ENCODE results near the gene ATG4D.

Gene ATG4D

GRCh38 chr19:10517361-10517759 is 26.3 kb upstream of the ATG4D start, which contains the start of gene S1PR5:
Gene S1PR5 (minus strand): TSS chr19:10517447. CDS start chr19:10515011, 2,436 bp downstream.
- H3K79me2 ChIP-seq (ENCODE audit: insufficient read depth, low read length) = no peaks in the 10 kb centered on the region
- H3K4me3 ChIP-seq (ENCODE audit: insufficient read depth, low read length, poor library complexity, severe bottlenecking) = no peak within 1 kb of the TSS
- H4K20me1 ChIP-seq (ENCODE audit: low read depth, low read length) = no peaks in the 10 kb centered on the region
- no peak within 1 kb of the TSS for H2AFZ ChIP-seq (ENCODE audit: low read depth, low read length, severe bottlenecking)
- H3F3A ChIP-seq (ENCODE audit: insufficient read depth) = no peaks in the 10 kb centered on the region
- no peaks in the 10 kb centered on the region for H3K36me3 ChIP-seq (ENCODE audit: low read length)
- H3K9me3 ChIP-seq (ENCODE audit: insufficient read depth, low read length) = no peaks in the 10 kb centered on the region
- no peak within 1 kb of the TSS for H3K9ac ChIP-seq (ENCODE audit: low read length)
- no peak for TF ChIP-seq EZH2phosphoT487 (conservative IDR thresholded peaks at IDR 0.05; ENCODE audit: low read length)
- TF ChIP-seq, protein P1, sequence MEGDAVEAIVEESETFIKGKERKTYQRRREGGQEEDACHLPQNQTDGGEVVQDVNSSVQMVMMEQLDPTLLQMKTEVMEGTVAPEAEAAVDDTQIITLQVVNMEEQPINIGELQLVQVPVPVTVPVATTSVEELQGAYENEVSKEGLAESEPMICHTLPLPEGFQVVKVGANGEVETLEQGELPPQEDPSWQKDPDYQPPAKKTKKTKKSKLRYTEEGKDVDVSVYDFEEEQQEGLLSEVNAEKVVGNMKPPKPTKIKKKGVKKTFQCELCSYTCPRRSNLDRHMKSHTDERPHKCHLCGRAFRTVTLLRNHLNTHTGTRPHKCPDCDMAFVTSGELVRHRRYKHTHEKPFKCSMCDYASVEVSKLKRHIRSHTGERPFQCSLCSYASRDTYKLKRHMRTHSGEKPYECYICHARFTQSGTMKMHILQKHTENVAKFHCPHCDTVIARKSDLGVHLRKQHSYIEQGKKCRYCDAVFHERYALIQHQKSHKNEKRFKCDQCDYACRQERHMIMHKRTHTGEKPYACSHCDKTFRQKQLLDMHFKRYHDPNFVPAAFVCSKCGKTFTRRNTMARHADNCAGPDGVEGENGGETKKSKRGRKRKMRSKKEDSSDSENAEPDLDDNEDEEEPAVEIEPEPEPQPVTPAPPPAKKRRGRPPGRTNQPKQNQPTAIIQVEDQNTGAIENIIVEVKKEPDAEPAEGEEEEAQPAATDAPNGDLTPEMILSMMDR (IDR thresholded peaks at IDR 0.05; ENCODE audit: insufficient read depth, low read length, poor library complexity, severe bottlenecking) = no peak
- H3K4me2 ChIP-seq (ENCODE audit: low read depth, low read length, poor library complexity, severe bottlenecking) = no peak within 1 kb of the TSS
- H3K27ac ChIP-seq (ENCODE audit: low read depth, low read length) = no peak within 1 kb of the TSS
- H3K27me3 ChIP-seq (ENCODE audit: low read length) = no peaks in the 10 kb centered on the region
- no peaks in the 10 kb centered on the region for H3K9me2 ChIP-seq (replicated peaks; ENCODE audit: insufficient read depth, low read length)

DNA sequence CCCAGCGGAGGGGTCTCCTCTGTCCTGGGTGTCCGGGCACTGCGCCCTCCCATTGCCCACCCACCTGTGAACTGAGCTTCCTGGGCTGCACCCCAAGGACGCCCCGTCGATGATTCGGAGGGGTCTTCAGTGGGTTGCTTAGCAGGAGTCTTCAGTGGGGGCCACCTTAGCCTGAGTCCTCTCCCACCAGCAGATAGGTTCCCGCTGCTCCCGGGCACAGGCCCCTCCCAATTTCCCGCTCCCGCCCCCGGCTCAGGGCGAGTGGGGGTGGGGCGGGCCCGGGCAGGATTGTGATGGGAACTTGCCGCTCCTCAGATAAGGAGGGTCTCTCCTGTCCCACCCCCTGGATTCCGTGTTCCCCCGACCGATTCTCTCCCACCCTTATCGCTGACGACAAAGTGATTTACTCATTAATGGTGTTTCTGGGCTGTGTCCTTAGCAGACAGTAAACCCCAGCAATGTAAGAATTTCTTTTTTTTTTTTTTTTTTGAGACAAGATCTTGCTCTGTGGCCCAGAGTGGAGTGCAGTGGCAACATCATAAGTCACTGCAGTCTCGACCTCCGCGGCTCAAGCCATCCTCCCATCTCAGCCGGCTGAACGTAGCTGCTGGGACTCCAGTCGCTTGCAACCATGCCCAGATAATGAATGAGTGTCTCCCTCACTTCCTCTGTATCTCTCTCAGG is 25.8 kb upstream of the ATG4D start:
- no peaks in the 10 kb centered on the region for H4K20me1 ChIP-seq (ENCODE audit: low read depth, low read length)
- no peaks in the 10 kb centered on the region for H3K9me2 ChIP-seq (replicated peaks; ENCODE audit: insufficient read depth, low read length)
- H3K9ac ChIP-seq (ENCODE audit: low read length) = no peak overlapping the region
- H3K36me3 ChIP-seq (ENCODE audit: low read length) = no peaks in the 10 kb centered on the region
- H3K9me3 ChIP-seq (ENCODE audit: insufficient read depth, low read length) = no peaks in the 10 kb centered on the region
- no peaks in the 10 kb centered on the region for H3K27me3 ChIP-seq (ENCODE audit: low read length)
- no peak overlapping the region for H3K27ac ChIP-seq (ENCODE audit: low read depth, low read length)
- H3K79me2 ChIP-seq (ENCODE audit: insufficient read depth, low read length) = no peaks in the 10 kb centered on the region
- H3K4me2 ChIP-seq (ENCODE audit: low read depth, low read length, poor library complexity, severe bottlenecking) = no peak overlapping the region
- no peak overlapping the region for H3K4me3 ChIP-seq (ENCODE audit: insufficient read depth, low read length, poor library complexity, severe bottlenecking)
- no peak overlapping the region for H2AFZ ChIP-seq (ENCODE audit: low read depth, low read length, severe bottlenecking)
- H3F3A ChIP-seq (ENCODE audit: insufficient read depth) = no peaks in the 10 kb centered on the region
- TF ChIP-seq EZH2phosphoT487 (conservative IDR thresholded peaks at IDR 0.05; ENCODE audit: low read length) = no peak
- TF ChIP-seq, protein P1 (IDR thresholded peaks at IDR 0.05; ENCODE audit: insufficient read depth, low read length, poor library complexity, severe bottlenecking) = no peak

DNA sequence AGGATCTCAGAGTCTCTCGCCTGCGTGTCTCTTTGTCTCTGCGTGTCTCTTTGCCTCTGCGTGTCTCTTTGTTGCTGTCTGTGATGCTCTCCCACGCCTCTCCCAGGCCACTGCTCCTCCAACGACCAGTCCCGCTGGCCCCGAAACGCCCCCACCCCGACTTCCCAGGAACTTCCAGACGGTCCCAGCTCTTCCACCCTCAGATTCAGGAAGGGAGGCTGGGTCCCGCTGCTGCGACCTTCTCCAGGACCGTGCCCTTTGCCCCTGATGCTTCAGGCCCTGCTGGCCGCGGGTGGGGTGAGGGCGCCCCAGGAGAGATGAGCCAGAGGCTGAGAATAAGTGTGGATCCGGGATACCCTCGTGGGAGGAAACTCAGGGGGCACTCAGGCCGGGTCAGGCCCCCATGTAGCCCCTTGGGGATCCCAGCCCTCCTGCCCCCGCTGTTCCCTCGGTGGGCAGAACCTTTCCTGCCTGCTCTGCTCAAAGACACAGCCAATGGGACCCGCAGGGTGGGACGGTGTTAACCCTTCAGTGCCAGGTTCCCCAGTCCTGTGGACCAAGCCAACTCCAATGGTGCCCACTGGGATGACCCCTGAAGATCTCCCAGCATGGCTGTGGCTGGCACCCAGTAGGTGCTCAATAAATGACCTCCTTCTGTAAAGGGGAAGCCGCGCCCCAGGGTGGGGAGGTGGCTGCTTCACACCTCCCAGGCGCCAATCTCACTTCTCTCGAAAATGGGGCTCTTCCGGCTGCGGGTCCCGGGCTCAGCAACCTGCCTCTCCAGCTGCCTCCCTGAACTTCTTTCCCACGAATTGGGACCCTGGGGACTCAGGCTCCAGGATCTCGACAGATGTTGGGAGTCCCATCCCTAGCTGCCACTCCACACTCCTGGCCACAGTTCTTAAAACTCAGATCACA is 25.0 kb upstream of the ATG4D start:
- H3F3A ChIP-seq (ENCODE audit: insufficient read depth) = no peaks in the 10 kb centered on the region
- H3K36me3 ChIP-seq (ENCODE audit: low read length) = no peaks in the 10 kb centered on the region
- H3K27ac ChIP-seq (ENCODE audit: low read depth, low read length) = no peak overlapping the region
- no peaks in the 10 kb centered on the region for H3K9me3 ChIP-seq (ENCODE audit: insufficient read depth, low read length)
- no peaks in the 10 kb centered on the region for H3K27me3 ChIP-seq (ENCODE audit: low read length)
- H3K9ac ChIP-seq (ENCODE audit: low read length) = no peak overlapping the region
- TF ChIP-seq, protein P1 (IDR thresholded peaks at IDR 0.05; ENCODE audit: insufficient read depth, low read length, poor library complexity, severe bottlenecking) = no peak
- TF ChIP-seq EZH2phosphoT487 (conservative IDR thresholded peaks at IDR 0.05; ENCODE audit: low read length) = no peak
- no peak overlapping the region for H2AFZ ChIP-seq (ENCODE audit: low read depth, low read length, severe bottlenecking)
- H4K20me1 ChIP-seq (ENCODE audit: low read depth, low read length) = no peaks in the 10 kb centered on the region
- no peaks in the 10 kb centered on the region for H3K79me2 ChIP-seq (ENCODE audit: insufficient read depth, low read length)
- no peak overlapping the region for H3K4me3 ChIP-seq (ENCODE audit: insufficient read depth, low read length, poor library complexity, severe bottlenecking)
- H3K4me2 ChIP-seq (ENCODE audit: low read depth, low read length, poor library complexity, severe bottlenecking) = no peak overlapping the region
- H3K9me2 ChIP-seq (replicated peaks; ENCODE audit: insufficient read depth, low read length) = no peaks in the 10 kb centered on the region
